Measurements from ENCODE around the gene IFTAP.
"Not testable (repeated sequence)": the region's sequence is repeated elsewhere in the genome, so short reads cannot be mapped to it uniquely, and the experiment has no call there.

- not testable (repeated sequence) for TF ChIP-seq CTCF (IDR thresholded peaks at IDR 0.05; ENCODE audit: extremely low read depth in 1 of 2, insufficient read depth in 1 of 2, low read depth in 1 of 2, low read length in 2 of 2); MAX (IDR thresholded peaks at IDR 0.05; ENCODE audit: insufficient read depth, insufficient read length); EZH2 (IDR thresholded peaks at IDR 0.05; ENCODE audit: borderline replicate concordance, low read depth, low read length, severe bottlenecking); POLR2A (IDR thresholded peaks at IDR 0.05; ENCODE audit: low read depth, low read length); JUN (IDR thresholded peaks at IDR 0.05; ENCODE audit: borderline replicate concordance, insufficient read depth, insufficient read length, low read depth); FOS (IDR thresholded peaks at IDR 0.05; ENCODE audit: borderline replicate concordance, insufficient read depth, low read length)
Observed at GRCh38 chr11:36661359-36661758, 67.1 kb downstream of the IFTAP start.

Measured in endothelial cell of umbilical vein (primary cell).